IPS DF 4.7 (cell line): ENCODE data around the gene CNN3.

Experiments used
- DNase-seq: peaks from one replicate; pipeline ENCODE4 v3.0.0-alpha.2; 2013; ENCODE audit warnings: low spot score; ENCODE audit errors: extremely low read depth

Gene CNN3

GRCh38 chr1:94922761-94923331, 4.1 kb downstream of the CNN3 start:
- no peak for DNase-seq

- no peak for DNase-seq
Measured at GRCh38 chr1:94921977-94922376, 4.9 kb downstream of the CNN3 start.

GRCh38 chr1:94920061-94920460, 6.8 kb downstream of the CNN3 start:
- DNase-seq = no peak

GRCh38 chr1:94919241-94920030, 7.5 kb downstream of the CNN3 start:
- DNase-seq = no peak

- DNase-seq = no peak
Measured at GRCh38 chr1:94917251-94917650, 9.7 kb downstream of the CNN3 start.

GRCh38 chr1:94912263-94913184, 14.4 kb downstream of the CNN3 start:
- DNase-seq = no peak

GRCh38 chr1:94909486-94909885, 17.4 kb downstream of the CNN3 start:
- DNase-seq = no peak

- DNase-seq = no peak
Measured at GRCh38 chr1:94908965-94909364, 17.9 kb downstream of the CNN3 start.

GRCh38 chr1:94908190-94908589, 18.7 kb downstream of the CNN3 start:
- DNase-seq = no peak

- DNase-seq = no peak
Measured at GRCh38 chr1:94907136-94907535, 19.8 kb downstream of the CNN3 start.

- DNase-seq = no peak
Measured at GRCh38 chr1:94906382-94906781, 20.5 kb downstream of the CNN3 start.

GRCh38 chr1:94905207-94905606, 21.7 kb downstream of the CNN3 start:
- no peak for DNase-seq

- no peak for DNase-seq
Measured at GRCh38 chr1:94903280-94904009, 23.5 kb downstream of the CNN3 start.

GRCh38 chr1:94901841-94902240, 25.1 kb downstream of the CNN3 start:
- no peak for DNase-seq

GRCh38 chr1:94899756-94900155, 27.2 kb downstream of the CNN3 start:
- no peak for DNase-seq

GRCh38 chr1:94898491-94899385, 28.2 kb downstream of the CNN3 start:
- DNase-seq = no peak

GRCh38 chr1:94895518-94895917, 31.4 kb downstream of the CNN3 start:
- DNase-seq = no peak

GRCh38 chr1:94894630-94895029, 32.3 kb downstream of the CNN3 start:
- DNase-seq = no peak

GRCh38 chr1:94892604-94893254, 34.2 kb downstream of the CNN3 start:
- no peak for DNase-seq

GRCh38 chr1:94888201-94888600, 38.7 kb downstream of the CNN3 start:
- no peak for DNase-seq
